Spinal cord (tissue), 10 donors: Measurements from ENCODE around the gene CARHSP1. TPM values are rescaled to one million over a fixed set of nuclear protein-coding genes. Genes with fewer than 3 reads are reported as not detected.

Source experiments
- DNase-seq, 6 donors: peaks; one replicate each; pipeline versions ENCODE4 v3.0.0 to v3.0.0-alpha.2; 2013 to 2015; ENCODE audit warnings: low spot score in 6 of 6, low read depth in 4 of 6
- H3K27ac ChIP-seq: one replicate; pipeline ENCODE4 v1.5.1; 2013; ENCODE audit warnings: low read depth, low read length, control low read depth
- H3K27me3 ChIP-seq: one replicate; pipeline ENCODE4 v1.6.1; 2013; ENCODE audit warnings: low read length; ENCODE audit not compliant: control insufficient read depth, insufficient read depth
- H3K36me3 ChIP-seq: one replicate; pipeline ENCODE4 v1.6.1; 2013; ENCODE audit warnings: low read length; ENCODE audit not compliant: control insufficient read depth, insufficient read depth
- H3K4me1 ChIP-seq: one replicate; pipeline ENCODE4 v1.6.1; 2013; ENCODE audit warnings: low read length; ENCODE audit not compliant: control insufficient read depth, insufficient read depth
- H3K4me3 ChIP-seq: one replicate; pipeline ENCODE4 v1.5.1; 2013; ENCODE audit warnings: low read depth, low read length, control low read depth
- H3K9me3 ChIP-seq: one replicate; pipeline ENCODE4 v1.6.1; 2013; ENCODE audit warnings: low read length; ENCODE audit not compliant: control insufficient read depth, insufficient read depth
- WGBS: methylation state at CpG from one replicate; pipeline ENCODE4 v1.1.5; 2013; ENCODE audit warnings: missing lambda C conversion rate; ENCODE audit not compliant: insufficient coverage; 5-methylcytosine and 5-hydroxymethylcytosine counted together
- polyA plus RNA-seq, 2 donors: library from polyadenylated mRNA; unstranded; fragments of 120-200 nt; gene quantifications; one replicate each; pipeline ENCODE4 v1.2.1, GENCODE V29; 2013; ENCODE audit not compliant: insufficient read length in 2 of 2
- total RNA-seq, 2 donors: library from RNA; depleted of rRNA in 1 of 2; stranded (reverse); fragments of 120-200 nt in 1 of 2; fragments of >200 nt in 1 of 2; gene quantifications; one replicate each; pipeline versions ENCODE4 v1.2.3 to v1.2.4, GENCODE V29; 2013 to 2014
- donor health status: healthy.

The CARHSP1 gene
- total and polyA plus RNA-seq, 4 donors: 42.0 to 95.8 (median 75.1) TPM

- Histone ChIP-seq H3K27ac (no peak overlapping the region), H3K27me3 (no peaks in the 10 kb centered on the region), H3K36me3 (peaks cover 19% of the 10 kb centered on the region), H3K4me1 (no peaks in the 10 kb centered on the region), H3K4me3 (no peak overlapping the region), H3K9me3 (no peaks in the 10 kb centered on the region)
- 60% methylated on average over 5 of the region's 10 CpGs for WGBS
- DNase-seq: peak in 1 of 6 donors; percentile 75
Observed at GRCh38 chr16:8818504-8819270, 50.1 kb downstream of the CARHSP1 start.

DNA sequence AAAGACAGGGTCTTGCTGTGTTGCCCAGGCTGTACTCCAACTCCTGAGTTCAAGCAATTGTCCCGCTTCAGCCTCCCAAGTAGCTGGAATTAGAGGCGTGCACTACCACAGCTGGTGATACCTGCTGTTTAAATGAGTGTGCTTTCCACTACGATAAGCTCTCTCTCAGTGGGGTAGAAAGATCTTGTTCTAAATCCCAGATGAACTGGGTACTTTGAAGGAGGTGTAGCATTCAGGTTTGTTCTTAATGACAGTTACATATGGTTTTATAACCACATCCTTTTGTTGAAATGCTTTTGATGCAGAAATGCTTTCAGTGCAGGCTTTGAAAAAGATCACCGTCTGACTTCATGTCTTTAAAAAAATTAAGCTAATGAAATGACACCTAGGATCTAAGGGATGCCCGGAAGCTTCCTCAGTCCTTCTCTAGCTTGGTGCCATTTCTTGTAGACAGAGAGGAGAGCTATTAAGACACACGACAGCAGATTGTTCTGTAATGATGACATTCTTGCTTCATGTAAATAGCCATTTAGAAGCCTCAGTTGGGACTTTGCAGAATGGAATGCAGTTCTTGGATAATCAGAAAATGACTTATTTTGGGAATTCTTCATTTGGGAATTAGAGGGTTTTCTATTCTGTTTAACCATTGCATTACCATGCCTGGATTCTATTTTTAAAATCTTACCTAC, 51.7 kb downstream of the CARHSP1 start:
- H3K36me3 ChIP-seq: peaks cover 29% of the 10 kb centered on the region

GRCh38 chr16:8814095-8814806, 54.6 kb downstream of the CARHSP1 start:
- Histone ChIP-seq H3K4me3 (no peak overlapping the region), H3K9me3 (no peaks in the 10 kb centered on the region), H3K4me1 (no peaks in the 10 kb centered on the region), H3K27ac (no peak overlapping the region), H3K27me3 (no peaks in the 10 kb centered on the region), H3K36me3 (peaks cover 33% of the 10 kb centered on the region)
- no peak for DNase-seq
- WGBS: 88% methylated on average over 9 of the region's 14 CpGs

More for the DNA sequence above, 51.7 kb downstream of the CARHSP1 start:
- 76% methylated on average over 5 of the region's 6 CpGs for WGBS
- Histone ChIP-seq H3K27ac (no peak overlapping the region), H3K27me3 (no peaks in the 10 kb centered on the region), H3K4me1 (no peaks in the 10 kb centered on the region), H3K4me3 (no peak overlapping the region), H3K9me3 (no peaks in the 10 kb centered on the region)
- DNase-seq: peak in 1 of 6 donors; percentile 76

GRCh38 chr16:8812162-8812843, 56.5 kb downstream of the CARHSP1 start:
- Histone ChIP-seq H3K27ac (no peak overlapping the region), H3K27me3 (no peaks in the 10 kb centered on the region), H3K4me1 (no peaks in the 10 kb centered on the region), H3K4me3 (no peak overlapping the region), H3K9me3 (no peaks in the 10 kb centered on the region), H3K36me3 (peaks cover 42% of the 10 kb centered on the region)
- WGBS: 50% methylated on average over 6 of the region's 12 CpGs
- DNase-seq: peak in 1 of 6 donors; percentile 12

DNA sequence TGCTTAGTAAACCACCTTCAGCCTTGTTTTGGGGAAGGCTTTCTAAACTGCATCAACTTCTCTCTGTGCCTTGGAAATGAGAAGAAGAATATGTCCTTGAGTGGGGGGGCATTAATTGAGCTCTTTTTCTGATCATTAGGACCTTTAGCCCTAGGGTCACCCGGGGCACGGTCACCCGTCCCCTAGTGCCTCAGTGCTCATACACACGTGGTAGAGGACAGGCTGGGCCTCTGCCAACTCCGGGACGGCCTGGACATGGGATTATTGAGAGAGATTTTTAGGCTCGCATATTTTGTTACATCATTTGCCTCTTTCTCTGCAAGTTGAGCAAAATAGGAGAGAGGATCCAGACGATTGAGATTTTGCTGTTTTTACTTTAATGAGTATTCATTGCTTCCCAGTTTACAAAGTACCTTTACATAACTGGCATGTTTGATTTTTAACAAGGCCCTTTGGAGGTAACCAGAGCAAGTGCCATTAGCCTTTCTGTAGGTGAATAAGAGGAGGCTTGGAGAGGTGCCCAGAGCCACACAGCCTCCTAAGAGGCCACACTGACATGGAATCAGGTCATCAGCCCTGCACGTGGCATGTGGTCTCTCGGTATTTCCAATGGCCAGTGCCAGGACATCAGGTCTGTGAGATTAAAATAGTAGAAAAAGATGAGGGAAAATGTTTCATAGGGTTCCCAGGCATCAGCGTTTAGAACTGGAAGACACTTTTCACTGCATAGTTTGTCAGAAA, 60.0 kb downstream of the CARHSP1 start:
- Histone ChIP-seq H3K27ac (no peak overlapping the region), H3K4me1 (no peaks in the 10 kb centered on the region), H3K4me3 (no peak overlapping the region), H3K27me3 (no peaks in the 10 kb centered on the region), H3K9me3 (no peaks in the 10 kb centered on the region), H3K36me3 (peaks cover 46% of the 10 kb centered on the region)
- WGBS: 82% methylated on average over 7 of the region's 11 CpGs
- no peak for DNase-seq

GRCh38 chr16:8808009-8808408, 60.8 kb downstream of the CARHSP1 start:
- Histone ChIP-seq H3K9me3 (no peaks in the 10 kb centered on the region), H3K4me3 (no peak overlapping the region), H3K36me3 (peaks cover 41% of the 10 kb centered on the region), H3K4me1 (no peaks in the 10 kb centered on the region), H3K27me3 (no peaks in the 10 kb centered on the region), H3K27ac (no peak overlapping the region)
- no peak for DNase-seq
- WGBS: no CpG with 5 or more reads among the region's 3 CpGs

- H3K36me3 ChIP-seq: peaks cover 44% of the 10 kb centered on the region
- no peaks in the 10 kb centered on the region for H3K4me1 ChIP-seq
- WGBS: 100% methylated on average over 3 of the region's 5 CpGs
- H3K9me3 ChIP-seq: no peaks in the 10 kb centered on the region
- no peak for DNase-seq
- no peak overlapping the region for H3K4me3 ChIP-seq
- no peak overlapping the region for H3K27ac ChIP-seq
- no peaks in the 10 kb centered on the region for H3K27me3 ChIP-seq
Observed at GRCh38 chr16:8807189-8807588, 61.6 kb downstream of the CARHSP1 start.

DNA sequence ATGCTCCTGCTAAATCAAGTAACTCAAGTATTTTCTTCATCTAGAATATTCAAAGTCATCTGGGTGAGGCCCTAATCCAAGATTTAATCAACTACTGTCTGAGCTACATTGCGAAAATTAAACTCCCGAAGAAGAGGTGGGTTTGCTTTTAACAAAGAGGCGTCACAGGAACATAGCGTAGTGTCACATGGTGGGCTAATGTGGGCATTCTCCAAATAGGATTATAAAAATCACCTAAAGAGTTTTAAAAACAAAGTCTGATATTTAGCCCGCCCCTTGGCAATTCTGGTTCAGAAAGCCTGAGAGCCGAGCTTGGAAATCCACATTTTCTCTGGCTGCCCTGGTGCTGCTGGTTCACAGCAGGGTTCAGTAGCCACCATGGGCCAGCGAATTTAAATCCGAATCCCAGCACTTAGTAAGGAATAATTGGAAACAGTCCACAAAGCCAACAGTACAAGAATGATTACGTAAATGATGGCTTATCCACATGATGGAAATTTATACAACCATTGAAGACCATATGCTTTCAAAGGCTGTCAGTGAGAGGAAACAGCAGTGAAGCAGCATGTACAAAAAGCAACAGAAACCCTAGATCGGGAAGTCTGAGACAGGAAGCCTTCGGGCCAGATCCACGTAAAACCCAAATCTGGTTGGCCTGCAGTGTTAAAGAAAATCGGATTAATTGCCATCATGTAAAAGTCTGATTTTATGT, 62.4 kb downstream of the CARHSP1 start:
- H3K9me3 ChIP-seq: no peaks in the 10 kb centered on the region
- no peak overlapping the region for H3K27ac ChIP-seq
- H3K27me3 ChIP-seq: no peaks in the 10 kb centered on the region
- peaks cover 49% of the 10 kb centered on the region for H3K36me3 ChIP-seq
- H3K4me3 ChIP-seq: no peak overlapping the region
- no peaks in the 10 kb centered on the region for H3K4me1 ChIP-seq
- WGBS: 79% methylated on average over 6 of the region's 13 CpGs
- peak in 1 of 6 donors; percentile 81 for DNase-seq
